Activated T-cell treated with anti-CD3 and anti-CD28 coated beads, Interleukin-2, amount 50 U/mL, for 1 hour (primary cell): Measurements from ENCODE around the gene SEC22C.
A peak's percentile ranks its signal among the peaks of the same experiment; 100 is the strongest.

Experiments used
- DNase-seq: peaks from one replicate; pipeline ENCODE4 v3.0.0-alpha.2; 2020

Gene SEC22C

DNA sequence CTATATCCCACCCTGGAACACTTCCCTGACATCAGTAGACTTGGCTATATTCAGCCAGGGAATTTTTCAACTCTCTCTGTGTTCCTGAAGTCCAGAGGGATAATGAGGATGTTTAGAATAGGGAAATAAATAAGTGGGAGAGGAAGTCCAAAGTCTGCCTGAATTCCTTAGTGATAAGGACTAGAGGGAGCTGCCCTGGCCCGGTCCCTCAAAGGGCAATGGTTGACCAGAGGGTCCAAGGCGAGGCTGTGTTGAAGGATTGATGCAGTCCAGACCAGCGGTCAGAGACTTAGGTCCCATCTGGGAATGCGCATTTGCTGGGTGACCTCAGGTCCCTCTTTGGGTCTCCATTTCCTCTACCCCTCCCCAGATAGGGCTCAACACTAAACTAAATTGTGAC is 71.4 kb downstream of the SEC22C start:
- DNase-seq, result no peak

DNA sequence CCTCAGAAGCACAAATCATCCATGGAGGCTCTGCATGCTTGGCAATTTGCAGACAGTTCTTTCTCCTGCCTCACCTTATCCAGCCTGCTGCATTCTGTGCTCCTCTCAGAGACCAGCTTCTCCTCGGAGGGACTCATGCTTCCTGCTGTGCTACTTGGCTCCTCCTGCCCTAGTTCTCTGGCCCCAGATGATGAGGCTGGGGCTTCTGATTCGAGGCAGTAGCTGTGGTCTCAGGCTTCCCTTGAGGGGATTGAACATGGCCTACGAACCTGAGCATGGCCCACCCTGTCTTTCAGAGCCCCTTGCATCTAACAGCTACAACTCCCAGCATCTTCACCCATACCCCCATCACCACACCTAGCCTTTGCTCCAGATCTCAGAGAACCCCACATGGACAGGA is 72.7 kb downstream of the SEC22C start:
- peak; percentile 2 for DNase-seq

DNA sequence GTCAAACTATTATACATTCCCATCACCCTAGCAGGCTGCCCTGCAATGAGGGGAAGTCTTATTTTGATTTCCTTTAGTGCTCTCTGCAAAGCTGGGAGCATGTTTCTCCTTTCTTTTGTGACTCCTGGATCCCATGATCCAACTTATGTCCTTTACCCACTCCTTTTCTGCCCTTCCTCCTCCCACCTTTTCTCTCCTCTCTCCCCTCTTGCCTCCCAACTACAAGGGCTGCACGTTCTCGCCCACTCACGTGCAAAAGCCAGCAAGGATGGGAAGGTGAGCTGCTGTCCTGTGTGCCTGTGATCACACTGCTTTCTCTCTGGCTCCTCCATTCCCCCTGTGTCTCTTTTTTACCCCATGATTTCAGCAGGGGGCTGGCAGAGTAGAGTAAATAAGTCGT is 73.2 kb downstream of the SEC22C start:
- DNase-seq, result no peak

DNA sequence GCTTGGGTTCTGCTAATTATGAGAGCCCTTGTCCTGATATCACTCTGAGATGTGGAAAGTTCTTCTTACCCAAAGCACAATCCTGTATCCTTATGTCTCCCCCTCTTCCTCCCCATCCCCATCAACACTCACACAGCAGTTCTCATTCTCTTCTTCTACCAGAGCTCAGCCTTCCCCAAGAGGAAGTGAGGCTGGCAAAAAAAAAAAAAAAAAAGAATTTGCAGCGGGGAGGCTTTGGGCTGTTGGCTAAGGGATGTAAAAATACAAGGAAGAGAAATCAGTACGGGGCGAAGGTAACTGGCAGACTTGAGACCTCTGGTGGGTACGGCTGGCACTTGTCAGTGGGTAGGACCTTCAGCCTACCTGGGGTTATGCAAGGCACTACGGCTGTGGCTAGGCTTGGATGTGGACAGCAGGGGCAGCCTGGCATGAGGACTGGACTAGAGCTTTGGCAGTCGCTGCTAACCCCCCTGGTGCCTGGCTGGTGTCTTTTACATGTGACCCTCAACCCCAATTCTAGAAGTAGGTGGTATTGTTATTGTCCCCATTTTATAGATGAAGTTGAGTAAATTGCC is 73.9 kb downstream of the SEC22C start:
- peak; percentile 14 for DNase-seq

DNA sequence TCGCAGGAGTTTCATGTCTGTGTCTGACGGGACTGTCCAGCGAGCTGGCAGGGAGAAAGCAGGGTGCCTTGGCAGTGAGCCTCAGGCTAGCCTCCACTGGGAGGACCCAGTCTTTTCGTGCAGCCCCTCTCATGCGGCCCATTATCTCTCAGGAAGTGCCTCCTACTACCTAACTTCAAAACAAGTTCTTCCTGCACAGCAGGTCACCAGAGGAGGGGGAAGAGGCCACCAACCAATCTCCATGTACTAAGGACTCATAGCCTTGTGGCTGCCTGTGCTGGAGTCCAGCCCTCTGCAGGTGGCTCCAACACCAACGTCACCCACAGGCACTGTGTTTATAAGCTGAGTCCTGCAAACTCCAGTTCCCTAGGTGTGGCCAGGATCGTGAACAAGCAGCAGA is 74.5 kb downstream of the SEC22C start:
- DNase-seq, result peak; percentile 16

DNA sequence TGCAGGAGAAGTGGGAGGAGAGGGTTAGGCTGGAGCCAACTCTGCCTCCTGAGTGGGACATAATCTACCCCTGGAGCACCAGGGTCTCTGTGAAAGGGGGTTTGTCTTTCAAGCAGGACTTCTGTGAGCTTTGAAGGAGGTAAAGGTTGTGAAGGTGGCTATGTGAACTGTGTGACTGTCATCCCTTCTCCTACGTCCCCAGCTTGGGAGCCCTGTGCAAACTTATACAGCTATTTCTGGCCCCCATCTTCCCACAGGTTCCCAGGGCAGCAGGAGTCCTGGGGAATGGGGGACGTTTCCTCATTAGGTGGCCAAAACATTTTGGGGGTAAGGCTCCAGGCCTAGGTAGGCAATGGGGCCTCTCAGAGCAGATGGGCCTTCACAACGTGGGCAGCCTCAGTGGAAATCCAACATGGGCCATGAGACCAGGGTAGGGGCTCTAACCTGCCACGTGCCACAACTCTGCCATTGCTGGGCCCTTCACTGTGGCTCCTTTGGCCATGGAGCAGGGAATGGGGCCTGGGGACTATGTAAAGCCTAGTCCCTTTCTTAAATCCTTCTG is 75.8 kb downstream of the SEC22C start:
- no peak for DNase-seq

DNA sequence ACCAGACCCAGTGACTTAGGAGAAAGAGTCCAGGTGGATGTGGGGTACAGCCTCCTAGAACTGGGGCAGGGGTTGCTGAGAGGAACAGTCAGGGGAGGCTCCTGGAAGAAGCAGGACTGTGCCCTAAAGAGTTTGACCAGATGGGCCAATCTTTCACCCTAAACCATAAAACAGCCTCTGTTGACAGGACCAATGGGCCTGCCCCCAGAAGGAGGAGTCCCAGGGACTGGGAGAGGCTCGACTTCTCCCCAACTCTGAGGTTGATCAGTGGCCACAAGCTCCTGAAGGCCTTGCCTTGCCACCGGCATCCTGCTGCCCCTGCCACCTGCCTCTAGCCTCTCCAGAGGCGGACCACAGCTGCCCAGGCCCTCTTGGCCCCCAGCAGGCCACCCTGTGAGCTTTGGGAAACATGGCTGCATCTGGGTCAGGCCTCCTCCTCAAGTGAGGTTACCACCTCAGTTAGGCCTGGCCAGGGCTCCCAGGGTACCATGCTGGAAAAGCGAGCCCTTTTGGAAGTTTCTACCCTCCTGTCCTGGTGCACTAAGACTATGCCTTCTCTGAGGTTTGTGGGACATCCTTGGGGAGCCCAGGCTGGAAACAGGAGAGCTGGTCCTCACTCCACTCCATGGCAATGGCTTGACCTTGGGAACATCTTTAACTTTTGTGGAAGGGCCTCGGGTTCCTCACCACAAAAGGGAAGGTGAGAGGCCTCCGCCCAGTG is 76.5 kb downstream of the SEC22C start:
- no peak for DNase-seq

DNA sequence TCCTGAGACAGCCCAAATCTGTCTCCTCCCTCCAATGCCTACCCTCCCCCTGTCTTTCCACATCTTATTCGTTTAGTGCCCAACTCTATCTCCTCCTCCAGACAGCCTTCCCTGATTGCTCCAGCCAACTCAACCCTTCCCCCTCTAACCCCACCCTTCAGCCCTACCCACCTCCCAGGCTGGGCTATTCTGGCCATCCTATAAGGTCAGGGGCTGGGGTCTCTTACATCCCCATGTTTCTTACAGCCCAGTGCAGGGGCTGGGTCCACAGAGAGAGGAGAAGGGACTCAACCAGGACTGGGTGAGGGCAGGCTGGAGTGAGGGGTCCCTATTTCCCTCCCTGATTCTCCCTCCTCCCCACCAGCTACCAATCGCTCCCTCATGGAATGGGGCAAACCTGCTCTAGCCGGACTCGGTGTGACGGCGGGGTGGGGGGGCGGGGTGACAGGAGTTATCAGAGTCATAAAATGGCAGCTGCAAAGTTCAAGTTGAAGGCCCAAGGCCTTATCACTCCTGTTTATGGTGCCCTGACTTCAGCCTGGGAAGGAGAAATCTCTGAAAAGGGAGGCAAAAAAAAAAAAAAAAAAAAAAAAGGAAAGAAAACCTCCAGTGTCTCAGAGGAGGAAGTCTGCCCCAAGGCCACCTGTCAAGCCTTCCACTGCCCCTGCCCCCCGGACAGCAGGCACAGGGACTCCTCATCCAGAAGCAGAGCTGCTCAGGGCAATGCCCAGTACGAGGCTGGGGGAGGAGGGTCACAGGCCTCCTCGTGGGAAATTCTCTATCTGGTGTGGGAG is 77.2 kb downstream of the SEC22C start:
- no peak for DNase-seq

DNA sequence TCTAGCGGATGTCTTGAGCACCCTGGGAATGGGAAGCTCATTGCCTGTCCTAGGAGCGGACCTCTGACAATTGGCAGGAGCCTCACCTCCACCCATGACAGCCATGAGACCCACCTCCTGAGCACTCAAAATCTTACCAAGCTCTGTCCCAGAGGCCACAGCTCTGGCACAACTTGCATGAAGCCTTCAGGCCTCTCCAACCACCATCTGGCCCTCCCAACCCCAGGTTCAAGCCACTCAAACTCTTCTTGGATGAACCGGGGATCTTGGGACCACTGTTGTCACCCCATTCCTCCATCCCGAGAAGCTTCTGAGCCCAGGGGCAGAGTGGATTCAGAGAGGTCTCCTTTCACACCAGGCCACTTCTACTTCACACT is 77.8 kb downstream of the SEC22C start:
- DNase-seq, result no peak

DNA sequence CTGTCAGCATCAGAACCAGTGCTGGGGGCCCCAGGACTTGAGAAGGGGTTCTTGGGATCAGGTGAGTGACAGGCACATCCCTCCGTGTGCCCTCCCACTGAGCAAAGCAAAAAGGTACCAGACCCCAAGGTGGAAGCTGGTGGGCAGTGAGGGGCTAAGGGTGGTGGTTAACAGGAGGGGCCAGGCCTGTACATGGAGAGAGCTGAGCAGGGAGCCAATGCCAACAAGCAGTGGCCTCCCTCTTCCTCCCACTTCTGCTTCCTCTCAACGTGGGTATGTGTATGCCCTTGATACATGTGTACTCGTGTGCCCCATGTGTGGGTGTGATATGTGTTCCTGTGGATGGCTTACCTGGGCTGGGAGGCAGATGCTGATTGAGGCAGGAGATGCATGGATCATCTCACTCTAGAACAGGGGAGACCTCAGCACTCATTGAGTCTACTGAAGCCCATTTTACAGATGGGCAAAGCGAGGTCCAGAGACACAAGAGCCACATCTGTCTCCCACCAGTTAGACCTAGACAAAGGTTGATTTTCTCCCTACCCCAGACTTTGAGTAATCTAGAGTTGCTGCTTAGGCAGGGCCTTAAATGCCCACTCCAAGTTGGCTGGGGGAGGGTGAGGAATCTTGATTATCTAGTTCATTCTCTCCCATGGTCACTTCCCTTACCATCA is 78.4 kb downstream of the SEC22C start:
- DNase-seq, result no peak

DNA sequence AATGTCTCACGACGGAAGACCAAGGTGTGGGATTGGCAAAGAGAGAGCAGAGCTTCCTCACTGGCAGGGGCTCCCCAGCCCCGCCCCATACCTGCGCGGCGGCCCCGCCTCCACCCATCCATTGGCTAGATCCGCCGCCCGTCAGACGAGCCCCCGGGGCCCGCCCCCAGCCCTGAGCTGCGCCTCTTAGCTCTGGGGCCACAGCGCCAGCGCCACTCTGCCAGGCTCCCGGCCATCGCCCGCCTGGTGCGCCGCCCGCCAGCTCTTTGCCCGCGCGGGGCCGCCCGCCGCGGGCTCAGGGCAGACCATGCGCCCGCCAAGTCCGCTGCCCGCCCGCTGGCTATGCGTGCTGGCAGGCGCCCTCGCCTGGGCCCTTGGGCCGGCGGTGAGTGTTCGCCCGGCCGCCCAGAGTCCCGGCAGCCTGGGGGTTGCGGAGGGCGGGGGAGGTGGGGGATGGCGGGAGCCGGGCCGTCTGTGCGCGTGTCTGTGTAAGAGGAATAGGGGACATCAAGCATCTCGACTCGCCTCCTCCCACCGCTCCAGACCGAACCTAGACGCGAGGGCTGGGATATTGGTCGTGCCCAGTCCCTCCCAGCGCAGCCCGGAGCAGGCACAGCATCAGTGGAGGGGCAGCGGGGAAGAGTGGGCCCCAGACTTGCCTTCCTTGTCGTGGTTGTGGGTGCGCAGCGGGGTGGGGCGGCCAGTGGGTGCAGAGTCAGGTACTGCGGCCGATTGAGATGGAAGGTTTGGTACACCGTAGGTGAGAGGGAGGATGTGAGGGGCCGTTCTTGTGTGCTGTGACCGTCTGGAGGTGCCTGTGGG is 79.1 kb downstream of the SEC22C start, which contains the start of gene VIPR1:
VIPR1 (plus strand) TSS at position 215 of the 822 bp plus-strand sequence; CDS start at position 308, 93 bp downstream.
- peak; percentile 97 for DNase-seq

DNA sequence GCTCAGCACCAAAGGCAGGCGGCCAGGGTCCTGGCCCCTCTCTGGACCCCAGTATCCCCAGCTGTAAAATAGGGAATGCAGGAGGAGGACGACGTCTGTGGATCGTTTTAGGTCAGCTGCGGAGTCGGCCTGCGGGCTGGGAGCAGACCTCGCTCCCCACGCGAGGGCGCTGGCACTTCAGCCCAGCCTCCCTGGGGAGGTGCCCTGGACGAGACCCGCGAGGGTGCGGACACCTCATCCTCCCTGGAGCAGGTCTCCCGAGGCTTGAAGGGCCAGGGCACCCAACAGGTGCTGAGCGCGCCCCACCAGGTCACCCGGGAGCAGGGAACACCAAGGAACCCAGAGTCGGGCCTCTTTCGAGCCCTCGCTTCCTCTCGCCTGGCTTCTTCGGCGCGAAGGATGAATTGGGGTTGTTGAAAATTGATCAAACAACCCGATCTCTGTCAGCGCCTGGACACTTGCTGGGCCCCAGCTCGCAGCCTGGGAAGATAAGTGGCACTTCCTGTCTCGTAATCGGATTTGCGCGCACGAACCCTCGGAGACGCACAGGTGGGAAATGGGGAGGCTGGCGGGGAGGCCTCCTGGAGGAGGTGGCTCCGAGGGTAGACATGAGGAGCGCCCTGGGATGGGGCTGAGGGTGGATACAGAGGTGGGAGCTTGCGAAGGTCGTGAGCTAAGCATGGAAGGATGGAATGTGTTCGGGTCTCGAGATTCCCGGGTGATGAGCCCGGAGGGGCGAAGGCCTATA is 79.9 kb downstream of the SEC22C start:
- DNase-seq, result peak; percentile 76

DNA sequence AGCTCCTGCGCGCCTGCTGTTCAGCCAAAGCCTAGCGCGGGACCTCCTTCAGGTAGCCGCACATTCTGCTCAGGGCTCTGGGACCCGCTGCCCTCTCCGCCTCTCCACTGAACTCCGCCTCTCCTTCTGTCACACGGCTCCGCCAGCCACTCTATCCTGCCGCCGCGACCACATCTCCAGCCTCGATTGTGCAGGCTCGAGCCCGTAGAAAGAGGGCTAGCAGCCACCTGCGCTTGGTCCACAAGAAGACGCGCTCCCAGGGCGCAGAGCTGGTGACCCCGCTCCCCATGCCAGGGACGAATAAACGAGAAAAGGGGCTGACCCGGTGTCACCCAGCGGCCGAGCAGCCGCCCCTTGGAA is 80.5 kb downstream of the SEC22C start:
- DNase-seq, result no peak

DNA sequence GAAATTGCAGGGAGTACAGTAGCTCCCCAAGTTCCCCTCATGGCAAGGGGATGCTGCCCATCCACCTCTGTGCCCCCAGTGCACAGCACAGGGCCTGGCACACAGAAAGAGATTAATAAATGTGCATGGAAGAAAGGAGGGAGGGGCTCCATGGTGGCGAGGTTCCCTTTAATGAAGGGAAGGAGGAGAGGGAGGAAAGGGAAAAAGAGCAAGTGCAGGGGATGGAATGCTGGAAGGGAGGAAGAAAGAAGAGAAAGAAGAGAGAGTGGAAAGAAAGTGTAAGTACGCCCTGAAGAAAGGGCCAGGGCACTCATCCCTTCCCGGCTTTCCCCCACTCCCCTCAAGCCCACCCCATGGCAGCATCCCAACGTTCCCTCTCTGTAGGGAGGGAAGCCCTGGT is 80.9 kb downstream of the SEC22C start:
- DNase-seq, result no peak

DNA sequence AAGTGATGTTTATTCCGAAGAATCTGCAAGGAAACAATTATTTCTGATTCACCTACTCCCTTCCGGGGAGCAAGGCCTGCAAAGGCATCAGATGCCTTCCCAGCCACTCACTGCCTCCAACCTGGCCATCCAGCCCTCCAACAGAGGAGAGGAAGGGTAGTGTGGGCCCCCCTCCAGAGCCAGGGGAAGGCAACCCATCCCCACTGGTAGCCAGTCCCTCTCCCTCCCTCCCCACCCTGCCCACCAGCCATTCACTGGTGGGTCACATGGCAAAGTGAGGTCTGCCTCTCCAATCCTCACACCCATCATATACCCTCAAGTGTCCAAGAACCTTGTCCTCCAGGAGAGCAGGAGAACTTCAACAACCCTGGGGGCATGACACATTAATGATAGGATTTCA is 81.7 kb downstream of the SEC22C start:
- no peak for DNase-seq

DNA sequence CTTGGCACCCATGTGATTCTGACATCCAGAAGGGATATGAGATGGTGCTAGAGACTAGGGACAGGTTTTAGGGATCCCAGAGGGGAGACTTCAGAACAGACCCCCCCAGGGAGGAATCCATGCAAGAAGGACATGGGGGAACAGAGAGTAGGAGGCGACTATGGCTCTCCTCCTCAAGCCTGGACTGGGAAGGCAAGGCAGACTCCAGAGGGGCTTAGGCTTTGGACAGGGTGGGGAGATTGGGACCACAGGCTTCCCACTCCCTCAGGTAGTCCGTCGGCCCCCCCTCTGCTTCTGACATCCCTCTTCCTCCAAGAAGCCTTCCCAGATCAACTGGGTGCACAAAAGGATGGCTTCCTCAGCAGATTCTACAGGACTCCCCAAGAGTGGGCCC is 82.3 kb downstream of the SEC22C start:
- DNase-seq, result no peak

DNA sequence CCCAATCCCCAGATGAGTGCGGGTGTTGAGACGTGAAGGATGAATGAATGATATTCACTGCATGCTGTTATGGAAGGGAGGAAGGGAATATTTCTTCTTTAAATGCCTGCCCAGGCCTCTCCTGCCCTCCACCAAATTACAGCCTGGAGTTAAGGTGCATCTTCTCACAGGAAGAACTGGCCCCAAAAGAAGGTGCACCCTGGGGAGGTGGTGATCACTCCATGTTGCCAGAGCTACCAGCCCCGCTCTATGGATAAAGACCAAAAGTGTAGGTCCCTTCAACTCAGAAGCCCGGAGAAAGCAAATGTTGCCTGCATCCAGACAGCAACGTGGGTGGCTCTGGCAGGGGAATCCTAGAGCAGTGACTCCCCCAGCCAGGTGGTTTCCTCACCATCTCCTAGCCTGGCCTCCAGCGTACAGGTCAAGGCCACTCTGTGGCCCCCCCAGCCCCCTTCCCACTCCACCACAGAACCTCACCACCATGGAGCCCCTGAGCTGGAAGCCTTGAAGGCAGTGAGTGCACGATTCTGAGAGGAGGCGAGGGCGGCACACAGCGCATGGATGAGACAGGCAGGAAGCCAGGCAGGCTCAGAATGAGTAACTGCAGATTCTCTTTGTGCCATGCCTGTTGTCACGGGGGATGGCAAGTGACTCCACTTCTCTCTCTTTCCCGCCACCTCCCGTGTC is 82.8 kb downstream of the SEC22C start:
- no peak for DNase-seq

DNA sequence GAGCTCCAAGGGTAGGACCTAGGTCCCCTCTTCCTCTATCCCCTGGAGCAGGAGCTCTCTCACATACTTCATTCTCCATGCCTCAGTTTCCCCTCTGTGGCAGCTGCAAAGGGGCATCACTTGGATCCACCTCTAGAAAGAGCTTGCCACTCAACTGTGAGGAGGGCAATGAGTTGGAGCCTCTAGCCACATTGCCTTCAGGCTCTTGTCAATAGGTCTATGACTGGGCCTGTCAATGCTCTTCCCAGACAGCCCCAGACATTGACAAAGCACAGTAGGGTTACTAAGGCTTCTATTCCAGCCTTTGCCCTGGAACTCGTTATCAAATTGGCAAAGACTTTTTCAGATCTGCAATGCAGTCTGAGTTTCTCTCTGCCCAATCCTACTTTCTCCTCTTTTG is 83.7 kb downstream of the SEC22C start:
- no peak for DNase-seq
